NB4 (cell line): Measurements from ENCODE around the gene NMNAT3.

Experiments
- DNase-seq: peaks from one replicate; pipeline ENCODE4 v3.0.0; 2010; ENCODE audit warnings: low read depth
- H3K4me3 ChIP-seq: one replicate; pipeline ENCODE4 v1.5.1; 2011; ENCODE audit warnings: mild to moderate bottlenecking, low read depth, low read length, moderate library complexity
- MYC ChIP-seq: IDR thresholded peaks from 2 replicates; pipeline ENCODE4 v1.6.1; 2011; ENCODE audit warnings: low read depth, low read length
- POLR2A ChIP-seq: IDR thresholded peaks from 2 replicates; pipeline ENCODE4 v1.6.1; 2011; ENCODE audit warnings: mild to moderate bottlenecking; ENCODE audit not compliant: insufficient read length; ENCODE audit errors: extremely low read depth
- TF ChIP-seq, protein P1 (sequence below): IDR thresholded peaks from 2 replicates; pipeline ENCODE4 v1.6.1; 2011; ENCODE audit warnings: low read depth, low read length
- TF ChIP-seq, protein P2 (sequence below): IDR thresholded peaks from one replicate; pipeline ENCODE4 v1.5.1; 2012; ENCODE audit warnings: low read depth, low read length

Gene NMNAT3

DNA sequence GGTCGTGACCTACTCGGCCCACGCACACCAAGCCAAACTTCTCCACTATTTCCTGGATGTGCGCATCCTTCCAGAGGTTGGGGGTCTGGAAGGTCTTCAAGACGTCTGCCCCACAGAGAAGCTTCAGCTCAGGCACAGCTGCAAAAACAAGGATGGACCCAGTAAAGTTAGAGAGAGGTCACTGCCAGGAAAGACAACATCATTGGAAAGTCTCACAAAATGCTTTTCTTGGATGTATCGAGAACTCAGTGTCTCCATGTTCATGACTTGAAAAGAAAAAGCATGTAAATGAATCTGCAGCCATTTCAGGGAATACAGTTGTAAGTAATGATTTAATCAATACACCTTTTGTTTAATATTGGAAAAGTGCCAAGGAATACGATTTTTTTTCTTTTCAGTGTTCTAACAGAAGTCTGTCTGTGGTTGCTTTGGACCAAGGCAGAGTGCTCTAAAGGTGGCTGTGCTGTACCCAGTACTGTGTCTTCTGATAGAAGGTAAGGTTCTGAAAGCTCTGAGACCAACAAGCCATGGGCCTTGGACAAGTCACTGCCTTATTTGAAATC is 116.4 kb downstream of the NMNAT3 start:
- no peak for DNase-seq
- no peak for TF ChIP-seq POLR2A
- TF ChIP-seq, protein P1, sequence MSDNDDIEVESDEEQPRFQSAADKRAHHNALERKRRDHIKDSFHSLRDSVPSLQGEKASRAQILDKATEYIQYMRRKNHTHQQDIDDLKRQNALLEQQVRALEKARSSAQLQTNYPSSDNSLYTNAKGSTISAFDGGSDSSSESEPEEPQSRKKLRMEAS, result no peak
- TF ChIP-seq, protein P2, sequence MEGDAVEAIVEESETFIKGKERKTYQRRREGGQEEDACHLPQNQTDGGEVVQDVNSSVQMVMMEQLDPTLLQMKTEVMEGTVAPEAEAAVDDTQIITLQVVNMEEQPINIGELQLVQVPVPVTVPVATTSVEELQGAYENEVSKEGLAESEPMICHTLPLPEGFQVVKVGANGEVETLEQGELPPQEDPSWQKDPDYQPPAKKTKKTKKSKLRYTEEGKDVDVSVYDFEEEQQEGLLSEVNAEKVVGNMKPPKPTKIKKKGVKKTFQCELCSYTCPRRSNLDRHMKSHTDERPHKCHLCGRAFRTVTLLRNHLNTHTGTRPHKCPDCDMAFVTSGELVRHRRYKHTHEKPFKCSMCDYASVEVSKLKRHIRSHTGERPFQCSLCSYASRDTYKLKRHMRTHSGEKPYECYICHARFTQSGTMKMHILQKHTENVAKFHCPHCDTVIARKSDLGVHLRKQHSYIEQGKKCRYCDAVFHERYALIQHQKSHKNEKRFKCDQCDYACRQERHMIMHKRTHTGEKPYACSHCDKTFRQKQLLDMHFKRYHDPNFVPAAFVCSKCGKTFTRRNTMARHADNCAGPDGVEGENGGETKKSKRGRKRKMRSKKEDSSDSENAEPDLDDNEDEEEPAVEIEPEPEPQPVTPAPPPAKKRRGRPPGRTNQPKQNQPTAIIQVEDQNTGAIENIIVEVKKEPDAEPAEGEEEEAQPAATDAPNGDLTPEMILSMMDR, result no peak
- no peak for TF ChIP-seq MYC
- H3K4me3 ChIP-seq, result no peak overlapping the region

DNA sequence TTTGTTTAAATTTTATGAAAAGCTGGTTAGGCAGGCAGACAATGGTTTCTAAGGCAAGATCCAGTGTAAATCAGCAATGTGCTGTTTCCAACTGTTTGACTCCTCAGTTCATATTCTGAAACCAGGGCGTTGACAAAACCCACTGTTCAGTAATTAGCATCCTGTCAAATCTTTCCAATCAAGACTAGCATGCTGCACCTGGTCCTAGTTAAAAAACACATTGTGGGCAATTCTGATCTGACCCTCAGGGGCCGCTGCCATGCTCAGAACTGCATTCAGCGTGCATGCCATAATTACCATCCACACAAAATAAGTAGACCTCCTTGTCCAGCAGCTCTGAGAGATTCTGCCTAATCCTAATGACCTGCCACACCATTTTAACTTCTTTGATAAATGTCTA is 117.4 kb downstream of the NMNAT3 start:
- no peak for DNase-seq
- H3K4me3 ChIP-seq, result no peak overlapping the region
- no peak for TF ChIP-seq POLR2A
- TF ChIP-seq, protein P1, result no peak
- TF ChIP-seq, protein P2, result no peak
- no peak for TF ChIP-seq MYC

DNA sequence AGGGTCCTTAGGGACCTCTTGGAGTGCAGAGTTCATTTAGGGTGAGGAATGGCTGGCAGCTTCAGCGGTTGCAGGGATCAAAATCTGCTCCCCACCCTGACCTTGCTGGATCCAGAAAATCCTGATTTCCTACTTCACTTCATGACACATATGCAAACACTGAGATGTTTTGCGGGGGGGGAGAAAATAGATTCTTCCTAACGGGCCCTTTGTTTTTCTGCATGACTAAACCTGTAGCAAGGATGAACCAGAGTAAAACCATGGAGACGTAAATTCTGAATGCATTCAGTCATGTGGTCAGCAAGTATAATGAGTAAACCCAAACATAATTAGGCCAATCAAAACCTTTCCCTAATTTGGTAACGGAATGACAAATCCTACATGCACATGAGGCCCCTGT is 118.2 kb downstream of the NMNAT3 start:
- no peak overlapping the region for H3K4me3 ChIP-seq
- TF ChIP-seq POLR2A (no peak), MYC (no peak)
- TF ChIP-seq, protein P1, result no peak
- DNase-seq, result no peak

DNA sequence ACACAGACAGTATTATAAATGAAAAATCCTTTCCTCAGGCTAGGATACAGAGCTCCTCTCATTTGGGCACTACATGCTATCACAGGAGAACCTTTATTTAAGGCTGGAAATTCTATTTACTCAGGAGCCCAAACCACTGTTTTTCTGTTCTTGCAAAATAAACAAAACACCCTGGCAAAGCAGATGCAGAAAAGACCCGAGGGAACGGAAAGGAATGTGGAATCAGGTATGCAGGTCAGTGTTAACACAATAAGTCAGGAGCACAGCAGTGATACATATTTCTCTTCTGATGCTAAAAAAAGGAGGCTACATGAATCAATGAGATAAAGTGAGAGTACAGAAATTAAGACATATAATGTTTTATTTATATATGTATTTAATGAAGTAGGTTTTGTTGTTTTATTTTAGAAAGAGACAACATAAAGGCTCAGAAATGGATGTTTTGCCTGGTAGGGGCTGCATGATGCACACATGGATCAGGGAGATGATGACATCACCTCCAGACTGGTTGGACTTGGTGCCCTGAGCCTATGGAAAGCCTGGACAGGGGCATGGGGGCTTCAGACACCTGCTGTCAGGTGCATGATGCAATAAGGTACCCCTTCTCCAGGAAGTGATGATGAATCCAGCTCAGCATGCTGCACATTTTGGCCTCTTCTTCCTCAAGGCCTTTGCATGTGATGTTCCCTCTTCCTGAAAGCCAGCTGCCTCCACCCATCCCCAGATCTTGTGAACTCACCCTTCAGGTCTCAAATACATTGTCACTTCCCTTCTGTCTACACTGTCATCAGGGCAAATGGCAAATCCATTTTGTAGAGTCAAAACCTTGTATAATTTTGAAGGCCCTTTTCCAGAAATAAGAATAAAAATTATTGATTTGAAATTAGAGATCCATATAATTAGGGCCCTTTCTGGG is 119.2 kb downstream of the NMNAT3 start:
- no peak overlapping the region for H3K4me3 ChIP-seq
- no peak for DNase-seq
- TF ChIP-seq POLR2A (no peak), MYC (no peak)
- TF ChIP-seq, protein P2, result no peak
- TF ChIP-seq, protein P1, result no peak

DNA sequence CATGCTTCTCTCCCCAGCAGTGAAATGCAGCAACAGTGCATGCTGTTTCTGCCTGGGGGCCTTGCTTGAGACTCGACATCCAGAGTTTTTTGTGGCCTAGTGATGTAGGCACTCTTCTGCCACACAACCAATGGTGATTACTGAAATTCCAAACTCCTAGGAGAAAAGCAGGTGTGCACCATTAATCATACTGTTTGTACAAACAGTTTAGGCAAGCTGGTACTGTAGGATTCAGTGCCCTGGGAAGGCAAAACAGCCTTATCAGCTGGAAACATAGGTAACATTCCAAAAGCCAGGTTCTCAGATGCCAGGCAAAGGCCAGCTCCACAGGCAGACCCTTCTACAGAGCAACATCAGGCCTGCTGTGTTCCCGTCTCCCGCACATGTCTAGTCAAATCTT is 120.7 kb downstream of the NMNAT3 start:
- DNase-seq, result no peak
- no peak for TF ChIP-seq POLR2A
- TF ChIP-seq, protein P1, result no peak
- TF ChIP-seq, protein P2, result no peak
- TF ChIP-seq MYC, result no peak
- no peak overlapping the region for H3K4me3 ChIP-seq

DNA sequence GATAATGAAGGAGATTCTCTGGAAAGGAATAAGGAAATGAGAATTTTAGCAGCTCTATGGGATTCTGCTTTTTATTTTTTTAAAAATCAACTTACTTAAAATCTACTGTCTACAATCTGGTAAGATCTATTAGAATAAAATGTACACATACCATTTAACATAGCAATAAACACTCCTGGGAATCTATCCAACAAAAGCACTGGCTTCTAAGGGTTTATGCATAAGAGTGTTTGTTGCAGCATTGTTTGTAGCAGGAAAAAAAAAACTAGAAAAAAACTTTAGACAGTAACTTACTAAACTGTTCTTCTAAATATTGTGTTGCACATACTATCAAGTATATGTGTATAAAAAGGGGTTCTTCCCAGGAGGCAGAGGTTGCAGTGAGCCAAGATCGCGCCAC is 122.5 kb downstream of the NMNAT3 start:
- H3K4me3 ChIP-seq, result no peak overlapping the region
- TF ChIP-seq, protein P2, result no peak
- no peak for TF ChIP-seq POLR2A
- TF ChIP-seq, protein P1, result no peak
- no peak for TF ChIP-seq MYC
- no peak for DNase-seq
